Activated T-cell treated with anti-CD3 and anti-CD28 coated beads, Interleukin-2, amount 50 U/mL, for 24 hours (primary cell): ENCODE data around the gene REXO1.

Experiments
- DNase-seq: peaks from one replicate; pipeline ENCODE4 v3.0.0-alpha.2; 2020
- H3K27ac Mint-ChIP-seq: 2 replicates; pipeline ENCODE4 v1.8.0; 2020; ENCODE audit warnings: mild to moderate bottlenecking, mixed read lengths
- H3K27me3 Mint-ChIP-seq: 2 replicates; pipeline ENCODE4 v1.8.0; 2020; ENCODE audit warnings: mixed read lengths
- H3K36me3 Mint-ChIP-seq: 2 replicates; pipeline ENCODE4 v1.8.0; 2020; ENCODE audit warnings: low read depth, mixed read lengths
- H3K4me1 Mint-ChIP-seq: 2 replicates; pipeline ENCODE4 v1.8.0; 2020; ENCODE audit warnings: low read depth, mixed read lengths
- H3K4me3 Mint-ChIP-seq: 2 replicates; pipeline ENCODE4 v1.8.0; 2020; ENCODE audit warnings: mild to moderate bottlenecking, moderate library complexity, mixed read lengths
- H3K9me3 Mint-ChIP-seq: 2 replicates; pipeline ENCODE4 v1.8.0; 2020; ENCODE audit warnings: mixed read lengths

The REXO1 gene

DNA sequence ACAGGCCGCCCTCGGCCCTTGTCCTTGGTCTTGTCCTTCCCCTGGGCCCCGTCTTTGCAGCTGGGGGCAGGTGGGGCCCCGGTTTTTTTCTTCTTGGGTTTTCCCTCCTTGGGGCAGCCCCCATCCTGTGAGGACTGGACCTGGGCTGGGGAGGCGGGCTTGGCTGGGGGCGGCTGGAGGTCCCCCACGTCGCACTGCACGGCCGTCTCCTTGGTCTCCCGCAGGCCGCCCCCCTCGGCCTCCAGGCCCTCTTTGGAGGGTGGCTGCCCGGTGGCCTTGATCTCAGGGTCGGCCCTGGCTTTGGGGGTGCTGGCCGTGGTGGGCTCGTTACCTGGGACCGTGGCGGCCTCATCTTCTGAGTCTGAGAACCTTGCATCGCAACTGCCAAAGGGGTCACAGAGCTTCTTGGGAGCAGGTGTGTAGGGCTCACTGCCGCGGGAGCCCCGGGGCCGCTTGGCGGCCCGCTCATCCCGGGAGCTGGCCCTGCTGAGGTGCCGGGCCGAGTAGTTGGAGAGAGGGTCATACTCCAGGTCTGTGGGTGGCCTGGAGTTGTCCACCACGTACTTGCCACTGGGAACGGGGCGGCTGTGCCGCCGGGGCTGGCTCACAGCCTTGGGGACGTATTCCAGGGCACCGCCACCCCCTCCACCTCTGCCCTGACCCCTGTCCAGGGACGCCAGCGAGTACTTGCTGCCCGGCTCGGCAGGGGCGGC lies 20.6 kb downstream of the REXO1 start:
- peaks cover 50% of the 10 kb centered on the region for H3K36me3 Mint-ChIP-seq
- no peak for DNase-seq
- H3K27ac Mint-ChIP-seq: no peak overlapping the region
- H3K9me3 Mint-ChIP-seq: no peaks in the 10 kb centered on the region
- H3K4me1 Mint-ChIP-seq: peaks cover 4% of the 10 kb centered on the region
- H3K4me3 Mint-ChIP-seq: no peak overlapping the region
- no peaks in the 10 kb centered on the region for H3K27me3 Mint-ChIP-seq

DNA sequence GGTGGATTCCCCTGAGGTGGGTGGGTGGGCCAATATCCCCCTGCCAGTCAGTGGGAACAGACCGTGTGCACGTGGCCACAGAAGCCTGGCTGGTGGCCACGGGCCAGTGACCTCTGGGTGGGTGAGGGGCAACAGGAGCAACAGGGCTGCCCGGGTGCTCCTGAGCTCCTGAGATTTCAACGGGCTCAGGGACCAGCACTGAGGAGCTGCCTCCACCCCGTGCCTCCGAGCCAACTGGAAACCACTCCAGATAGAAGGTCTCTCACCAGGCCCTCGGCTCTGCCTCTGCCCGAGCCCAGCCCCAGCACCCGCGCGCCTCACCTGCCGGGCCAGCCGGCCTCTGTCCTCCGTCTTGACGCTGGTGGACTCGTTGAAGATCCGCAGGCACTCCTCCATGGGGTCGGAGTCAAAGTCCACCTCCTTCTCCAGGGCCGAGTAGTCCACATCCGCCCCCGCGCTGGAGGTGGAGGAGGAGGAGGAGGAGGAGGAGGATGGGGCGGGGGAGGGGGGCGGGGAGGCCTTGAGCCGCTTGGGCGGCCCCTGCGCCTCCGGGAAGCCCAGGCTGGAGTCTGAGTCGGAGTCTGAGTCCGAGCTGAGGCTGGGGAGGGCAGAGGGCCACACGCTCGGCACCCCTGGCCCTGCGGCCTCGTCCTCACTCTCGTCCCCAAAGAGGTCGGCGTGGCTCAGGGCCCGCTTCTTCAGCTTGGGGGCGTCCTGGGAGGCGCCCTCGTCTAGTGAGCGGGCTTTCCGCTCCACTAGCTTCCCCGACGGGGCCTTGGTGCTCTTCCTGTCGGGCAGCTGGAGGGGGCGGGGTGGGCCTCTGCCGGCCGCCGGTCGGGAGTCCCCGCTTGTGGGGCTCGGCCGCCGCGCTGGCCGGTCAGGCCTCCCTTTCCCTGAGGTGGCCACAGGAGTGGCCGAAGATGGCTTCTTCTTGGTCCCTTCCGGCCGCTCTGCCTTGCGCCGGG lies 21.4 kb downstream of the REXO1 start:
- no peak for DNase-seq
- H3K27me3 Mint-ChIP-seq: no peaks in the 10 kb centered on the region
- H3K4me3 Mint-ChIP-seq: no peak overlapping the region
- H3K36me3 Mint-ChIP-seq: peaks cover 55% of the 10 kb centered on the region
- H3K27ac Mint-ChIP-seq: no peak overlapping the region
- H3K9me3 Mint-ChIP-seq: no peaks in the 10 kb centered on the region
- H3K4me1 Mint-ChIP-seq: peaks cover 4% of the 10 kb centered on the region

DNA sequence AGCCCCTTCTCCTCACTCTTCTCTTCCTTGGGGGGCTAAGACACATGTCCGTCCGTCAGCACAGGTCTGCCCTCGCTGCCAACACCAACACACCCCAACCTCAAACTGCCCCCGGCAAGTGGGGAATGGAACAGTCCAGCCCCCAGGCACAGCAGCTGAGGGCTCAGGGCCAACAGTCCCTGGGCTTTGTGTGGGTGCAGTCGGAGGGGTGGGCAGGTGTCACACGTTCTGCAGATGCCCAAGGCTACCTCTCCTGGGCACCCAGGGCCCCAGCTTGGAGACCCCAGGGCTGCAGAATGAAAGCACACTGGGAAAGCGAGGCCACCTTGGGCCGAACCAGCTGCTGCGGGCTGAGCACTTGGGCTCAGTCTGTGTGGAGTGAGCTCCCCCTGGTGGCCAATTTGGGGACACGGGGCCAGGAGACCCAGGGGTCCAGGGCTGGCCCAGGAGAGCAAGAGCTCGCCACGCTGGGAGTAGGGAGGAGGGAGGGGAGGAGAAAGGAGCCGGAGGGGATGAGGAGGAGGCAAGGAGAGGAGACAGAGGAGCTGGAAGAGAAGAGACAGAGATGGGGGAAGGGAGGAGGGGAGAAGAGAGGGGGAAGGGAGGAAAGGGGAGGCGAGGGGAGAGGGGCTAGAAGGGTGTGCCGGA lies 22.2 kb downstream of the REXO1 start:
- Mint-ChIP-seq H3K27me3 (no peaks in the 10 kb centered on the region), H3K9me3 (no peaks in the 10 kb centered on the region), H3K27ac (peak overlapping the region; percentile 27), H3K36me3 (peaks cover 59% of the 10 kb centered on the region), H3K4me1 (peaks cover 4% of the 10 kb centered on the region), H3K4me3 (no peak overlapping the region)
- peak; percentile 83 for DNase-seq

DNA sequence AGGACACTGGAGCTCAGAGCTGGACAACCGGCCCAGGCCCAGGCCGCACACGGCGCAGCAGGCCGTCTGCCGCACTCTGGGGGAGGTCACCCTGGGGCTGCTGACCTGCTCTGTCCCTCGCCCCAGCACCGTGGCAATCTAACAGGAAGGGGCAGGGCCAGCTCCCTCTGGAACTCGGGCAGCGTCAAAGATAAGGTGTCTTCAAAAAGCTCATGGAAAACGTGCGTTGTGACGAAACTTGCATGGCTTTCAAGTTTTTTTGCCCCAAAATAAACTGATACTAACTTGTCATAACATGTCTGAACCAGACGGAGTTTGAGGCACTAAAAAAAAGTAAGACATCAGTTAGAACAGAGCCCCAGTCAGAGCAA lies 24.0 kb downstream of the REXO1 start:
- no peaks in the 10 kb centered on the region for H3K27me3 Mint-ChIP-seq
- DNase-seq: no peak
- no peak overlapping the region for H3K4me3 Mint-ChIP-seq
- H3K36me3 Mint-ChIP-seq: peaks cover 58% of the 10 kb centered on the region
- no peak overlapping the region for H3K27ac Mint-ChIP-seq
- no peaks in the 10 kb centered on the region for H3K9me3 Mint-ChIP-seq
- H3K4me1 Mint-ChIP-seq: peaks cover 4% of the 10 kb centered on the region

DNA sequence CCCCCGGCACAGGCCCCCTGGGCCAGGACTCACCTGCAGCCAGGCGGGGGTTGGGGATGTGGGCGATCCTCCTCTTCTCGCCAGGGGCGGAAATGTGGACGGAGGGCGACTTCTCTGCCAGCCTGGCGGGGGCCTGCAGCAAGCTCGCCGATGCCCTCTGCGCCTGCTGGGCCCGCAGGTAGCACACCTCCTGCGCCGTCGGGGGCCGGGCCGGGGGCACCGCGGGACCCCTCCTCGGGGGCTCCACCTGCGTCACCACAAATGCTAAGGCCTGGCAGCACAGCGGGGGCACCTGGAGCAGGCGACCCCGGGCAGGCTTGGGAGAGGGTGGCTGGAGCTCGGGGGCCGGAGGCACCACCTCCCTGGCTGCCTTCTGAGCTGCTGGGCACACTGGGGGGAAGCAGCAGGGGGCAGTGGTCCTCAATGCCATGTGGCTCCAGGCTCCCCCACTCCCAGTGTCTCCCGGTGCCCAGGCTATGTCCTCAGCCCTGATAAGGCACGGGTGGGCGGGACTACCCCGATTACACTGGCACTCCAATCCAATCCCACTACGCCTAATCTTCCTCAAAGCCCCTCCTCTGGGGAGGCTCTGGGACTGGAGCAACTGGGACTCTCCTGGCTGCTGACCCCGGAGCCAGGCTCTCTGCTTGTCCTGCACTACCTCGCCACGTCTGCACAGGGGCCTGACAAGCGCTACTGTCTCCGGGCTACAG lies 24.6 kb downstream of the REXO1 start:
- H3K9me3 Mint-ChIP-seq: no peaks in the 10 kb centered on the region
- no peaks in the 10 kb centered on the region for H3K27me3 Mint-ChIP-seq
- H3K4me3 Mint-ChIP-seq: no peak overlapping the region
- no peak for DNase-seq
- peaks cover 4% of the 10 kb centered on the region for H3K4me1 Mint-ChIP-seq
- H3K27ac Mint-ChIP-seq: no peak overlapping the region
- peaks cover 57% of the 10 kb centered on the region for H3K36me3 Mint-ChIP-seq

DNA sequence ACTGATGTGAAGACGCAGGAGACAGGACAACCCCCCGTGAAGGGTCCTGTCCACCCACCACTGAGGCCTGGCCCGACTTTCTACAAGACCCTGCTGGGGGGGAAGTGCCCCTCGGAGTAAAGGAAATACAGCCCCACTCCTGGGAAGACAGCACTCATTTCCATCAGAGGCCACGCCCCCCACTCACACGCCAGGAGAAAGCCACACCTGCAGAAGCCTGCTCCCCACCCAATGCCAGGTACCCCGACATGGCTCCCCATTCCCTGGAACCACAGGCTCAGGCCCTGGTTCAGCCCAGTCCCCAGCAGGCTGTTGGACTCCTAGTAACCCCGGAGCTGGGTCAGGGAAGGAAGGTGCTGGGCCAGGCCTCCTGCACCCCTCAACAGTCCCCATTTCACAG lies 25.3 kb downstream of the REXO1 start:
- no peak overlapping the region for H3K27ac Mint-ChIP-seq
- H3K4me1 Mint-ChIP-seq: peaks cover 4% of the 10 kb centered on the region
- no peak for DNase-seq
- H3K27me3 Mint-ChIP-seq: no peaks in the 10 kb centered on the region
- H3K4me3 Mint-ChIP-seq: no peak overlapping the region
- no peaks in the 10 kb centered on the region for H3K9me3 Mint-ChIP-seq
- H3K36me3 Mint-ChIP-seq: peaks cover 63% of the 10 kb centered on the region

DNA sequence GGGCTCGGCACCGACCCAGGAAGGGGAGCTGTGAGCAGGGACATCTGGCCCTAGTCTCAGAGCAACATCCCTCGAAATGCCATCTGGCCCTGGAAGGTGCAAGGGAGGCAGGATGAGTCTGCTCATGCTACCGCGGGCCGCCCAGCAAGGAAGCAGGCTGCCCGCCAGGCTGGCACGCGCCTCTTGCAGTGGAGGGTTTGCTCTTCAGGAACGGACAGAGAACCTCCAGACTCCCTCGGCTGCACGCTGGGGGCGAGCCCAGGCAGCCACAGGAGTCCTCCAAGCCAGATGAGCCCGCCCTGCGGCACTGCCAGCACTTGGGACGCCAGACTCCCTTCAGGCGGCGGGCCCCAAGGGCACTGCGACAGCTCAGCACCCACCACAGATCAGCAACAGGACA lies 26.1 kb downstream of the REXO1 start:
- H3K27me3 Mint-ChIP-seq: no peaks in the 10 kb centered on the region
- H3K4me1 Mint-ChIP-seq: peaks cover 4% of the 10 kb centered on the region
- DNase-seq: no peak
- H3K36me3 Mint-ChIP-seq: peaks cover 71% of the 10 kb centered on the region
- H3K4me3 Mint-ChIP-seq: no peak overlapping the region
- no peak overlapping the region for H3K27ac Mint-ChIP-seq
- H3K9me3 Mint-ChIP-seq: no peaks in the 10 kb centered on the region

DNA sequence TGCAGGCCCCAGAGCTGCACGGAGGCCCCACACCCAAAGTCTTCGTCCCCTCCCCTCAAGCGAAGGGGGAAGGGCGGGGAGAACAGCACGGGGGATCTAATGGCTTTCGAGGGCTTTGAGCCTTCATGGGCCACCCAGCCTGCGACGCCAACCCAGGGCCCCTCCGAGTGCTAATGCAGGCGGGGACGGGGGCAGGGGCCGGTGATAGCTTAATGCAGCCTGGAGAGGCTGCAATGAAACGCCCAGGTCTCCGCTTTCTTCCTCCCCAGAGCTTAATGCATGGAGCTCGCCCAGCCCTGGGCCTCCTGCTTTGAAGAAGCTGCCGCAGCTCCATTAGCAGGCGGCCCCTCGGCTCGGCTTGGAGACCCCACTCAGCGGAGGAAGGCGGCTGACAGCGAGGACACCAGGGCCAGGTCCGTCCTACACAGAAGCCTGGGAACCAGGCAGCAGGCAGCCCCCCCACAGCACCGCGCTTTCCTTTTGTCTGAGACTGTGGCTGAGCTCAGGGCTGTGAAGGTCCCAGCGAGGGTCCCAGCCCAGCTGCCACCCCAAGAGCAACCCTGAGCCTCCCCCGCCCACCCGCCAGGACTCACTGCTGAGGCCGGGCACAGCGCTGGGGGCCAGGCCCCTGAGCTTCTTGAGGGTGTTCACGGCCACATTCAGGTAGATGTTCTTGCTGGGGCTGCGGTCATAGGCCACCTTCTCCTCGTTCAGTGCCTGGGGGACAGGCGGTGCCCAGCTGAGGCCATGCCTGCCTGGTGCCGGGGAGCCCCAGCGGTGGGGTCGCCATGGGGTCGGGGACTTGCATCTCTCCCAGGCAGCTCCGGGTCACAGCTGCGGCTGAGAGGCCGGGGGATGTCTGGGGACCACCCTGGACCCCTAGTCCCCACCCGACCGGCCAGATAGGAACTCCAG lies 28.7 kb downstream of the REXO1 start:
- no peaks in the 10 kb centered on the region for H3K27me3 Mint-ChIP-seq
- no peak overlapping the region for H3K27ac Mint-ChIP-seq
- no peak for DNase-seq
- no peaks in the 10 kb centered on the region for H3K4me1 Mint-ChIP-seq
- peaks cover 81% of the 10 kb centered on the region for H3K36me3 Mint-ChIP-seq
- no peak overlapping the region for H3K4me3 Mint-ChIP-seq
- H3K9me3 Mint-ChIP-seq: no peaks in the 10 kb centered on the region

DNA sequence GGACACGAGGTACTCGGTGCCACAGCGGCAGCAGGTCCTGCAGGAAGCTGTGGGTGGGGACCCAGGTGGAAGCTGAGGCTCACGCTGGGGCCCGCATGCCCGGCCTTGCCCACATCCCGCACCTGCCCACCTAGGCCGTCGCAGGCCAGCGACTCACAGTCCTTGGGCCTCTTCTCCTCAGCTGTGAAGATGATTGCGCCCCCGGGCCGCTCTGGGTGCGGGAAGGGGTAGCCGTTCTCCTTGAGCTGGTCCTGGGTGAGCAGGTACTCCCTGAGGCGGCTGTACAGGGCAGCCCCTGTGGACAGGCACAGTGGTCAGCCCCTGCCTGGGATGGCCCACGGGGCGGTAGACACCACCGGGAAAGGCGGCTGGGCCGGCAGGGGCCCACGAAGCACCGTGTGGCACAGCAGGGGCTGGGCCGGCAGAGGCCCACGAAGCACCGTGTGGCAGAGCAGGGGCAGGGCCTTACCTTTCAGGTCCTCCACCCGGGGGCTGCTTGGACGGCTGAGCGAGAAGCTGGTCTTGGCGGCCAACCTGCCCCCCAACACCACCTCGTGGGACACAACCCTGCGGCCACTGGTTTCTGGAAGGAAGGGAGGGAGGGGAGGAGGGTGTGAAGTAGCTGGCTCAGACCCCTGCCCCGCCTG lies 29.6 kb downstream of the REXO1 start:
- Mint-ChIP-seq H3K27ac (no peak overlapping the region), H3K36me3 (peaks cover 72% of the 10 kb centered on the region), H3K4me1 (peaks cover 2% of the 10 kb centered on the region), H3K4me3 (no peak overlapping the region), H3K9me3 (no peaks in the 10 kb centered on the region), H3K27me3 (no peaks in the 10 kb centered on the region)
- DNase-seq: no peak

DNA sequence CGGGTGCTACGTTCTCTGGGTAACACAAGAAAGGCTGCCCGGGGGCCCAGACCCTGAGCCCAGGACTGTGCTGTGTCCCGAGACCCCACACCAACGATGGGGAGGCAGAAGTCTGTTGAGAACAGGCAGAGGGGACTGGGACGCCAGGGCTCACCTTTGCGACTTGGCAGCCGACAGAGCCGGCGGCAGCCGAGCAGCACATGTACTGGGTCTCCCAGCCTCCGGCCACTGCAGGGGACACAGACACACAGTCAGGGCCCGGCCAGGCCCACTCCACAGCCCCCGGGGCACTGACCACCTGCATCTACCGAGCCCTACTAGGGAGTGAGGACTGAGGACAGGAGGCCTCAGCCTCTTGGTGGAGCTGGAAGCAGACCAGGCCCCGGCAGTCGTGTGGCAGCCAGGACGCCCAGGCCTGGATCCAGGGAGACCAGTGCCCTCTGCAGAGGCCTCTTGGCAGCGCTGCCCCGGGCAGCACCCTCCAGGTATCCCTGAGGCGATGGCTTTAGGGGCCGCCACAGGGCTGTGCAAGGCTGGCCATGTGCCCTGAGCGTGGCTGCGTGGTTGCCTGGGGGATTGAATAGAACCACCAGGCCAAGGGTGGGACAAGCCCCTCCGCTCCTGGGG lies 30.6 kb downstream of the REXO1 start:
- DNase-seq: no peak
- Mint-ChIP-seq H3K4me1 (peaks cover 10% of the 10 kb centered on the region), H3K9me3 (no peaks in the 10 kb centered on the region), H3K27ac (no peak overlapping the region), H3K36me3 (peaks cover 65% of the 10 kb centered on the region), H3K27me3 (no peaks in the 10 kb centered on the region), H3K4me3 (no peak overlapping the region)

DNA sequence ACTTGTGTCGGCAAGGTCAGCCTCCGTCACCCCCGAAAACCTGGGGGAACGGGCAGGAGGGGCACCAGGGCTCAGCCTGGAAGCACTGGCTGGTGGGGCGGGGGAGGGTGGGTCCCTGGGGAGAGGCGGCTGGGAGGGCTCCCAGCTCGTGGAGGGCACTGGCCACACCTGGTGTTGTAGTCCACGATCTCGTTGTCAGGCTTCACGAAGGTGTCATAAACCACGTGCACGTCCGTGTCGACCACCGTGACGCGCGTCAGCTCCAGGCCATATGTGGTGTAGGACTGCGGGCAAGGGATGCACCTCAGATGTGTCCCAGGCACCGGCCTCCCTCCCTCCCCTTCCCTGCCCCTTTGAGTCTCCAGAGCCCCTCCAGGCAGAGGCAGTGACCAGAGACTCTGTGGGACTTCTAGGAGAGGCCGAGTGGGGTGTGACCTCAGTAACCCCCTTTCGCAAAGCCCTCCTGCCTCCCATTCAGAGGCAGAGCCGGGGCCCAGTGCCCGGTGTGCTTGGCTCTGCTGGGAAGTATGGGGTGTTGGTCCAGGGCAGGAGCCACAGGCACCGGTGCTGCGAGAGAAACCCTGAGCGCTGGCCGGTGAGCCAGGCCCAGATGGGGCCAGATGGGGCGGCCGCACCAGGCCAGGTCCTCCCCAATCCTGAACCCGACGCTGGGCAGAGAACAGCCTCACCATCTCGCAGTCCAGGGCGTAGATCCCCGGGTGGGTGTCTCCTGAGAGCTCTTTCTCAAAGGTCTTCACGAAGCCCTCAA lies 31.6 kb downstream of the REXO1 start:
- no peak for DNase-seq
- no peak overlapping the region for H3K27ac Mint-ChIP-seq
- no peak overlapping the region for H3K4me3 Mint-ChIP-seq
- H3K27me3 Mint-ChIP-seq: no peaks in the 10 kb centered on the region
- H3K4me1 Mint-ChIP-seq: peaks cover 14% of the 10 kb centered on the region
- no peaks in the 10 kb centered on the region for H3K9me3 Mint-ChIP-seq
- H3K36me3 Mint-ChIP-seq: peaks cover 56% of the 10 kb centered on the region
